HG03432 (cell line): ENCODE results near the gene CRCP.
"Not testable (repeated sequence)": the region's sequence is repeated elsewhere in the genome, so short reads cannot be mapped to it uniquely, and the experiment has no call there.

Experiments
- ATAC-seq: cut with Tn5 transposase; IDR thresholded peaks from one replicate; pipeline ENCODE4 v1.9.1; 2021; ENCODE audit warnings: mild to moderate bottlenecking, moderate library complexity; ENCODE audit not compliant: unreplicated experiment

The CRCP gene

GRCh38 chr7:66114743-66115649 is at the start of gene CRCP:
TSS of gene CRCP (plus strand) at chr7:66114847. CDS start at chr7:66114963, 116 bp downstream.
- peak; percentile 91 for ATAC-seq

GRCh38 chr7:66069732-66070131 is 44.9 kb upstream of the CRCP start:
- ATAC-seq: no peak

- no peak for ATAC-seq
Observed at GRCh38 chr7:66070222-66070621, 44.4 kb upstream of the CRCP start.

GRCh38 chr7:66072208-66072607 is 42.4 kb upstream of the CRCP start:
- ATAC-seq: not testable (repeated sequence)

GRCh38 chr7:66075590-66076461 is 38.8 kb upstream of the CRCP start, which contains the start of gene ASL:
TSS of gene ASL (plus strand) at chr7:66075819. CDS start at chr7:66076082, 263 bp downstream.
- ATAC-seq: peak; percentile 99

- no peak for ATAC-seq
Observed at GRCh38 chr7:66076462-66077329, 38.0 kb upstream of the CRCP start.

- no peak for ATAC-seq
Observed at GRCh38 chr7:66078067-66078466, 36.6 kb upstream of the CRCP start.

- ATAC-seq: no peak
Observed at GRCh38 chr7:66082083-66082482, 32.6 kb upstream of the CRCP start.

- ATAC-seq: no peak
Observed at GRCh38 chr7:66082886-66083415, 31.7 kb upstream of the CRCP start.

GRCh38 chr7:66083677-66084076 is 31.0 kb upstream of the CRCP start:
- no peak for ATAC-seq

- ATAC-seq: no peak
Observed at GRCh38 chr7:66088861-66089838, 25.5 kb upstream of the CRCP start.

- ATAC-seq: no peak
Observed at GRCh38 chr7:66092654-66093053, 22.0 kb upstream of the CRCP start.

GRCh38 chr7:66095010-66095409 is 19.6 kb upstream of the CRCP start:
- no peak for ATAC-seq

GRCh38 chr7:66099232-66099550 is 15.5 kb upstream of the CRCP start:
- ATAC-seq: no peak

- ATAC-seq: peak; percentile 78
Observed at GRCh38 chr7:66099551-66100407, 14.9 kb upstream of the CRCP start.

- no peak for ATAC-seq
Observed at GRCh38 chr7:66100408-66101050, 14.1 kb upstream of the CRCP start.

GRCh38 chr7:66102168-66102567 is 12.5 kb upstream of the CRCP start:
- not testable (repeated sequence) for ATAC-seq

GRCh38 chr7:66103994-66104393 is 10.7 kb upstream of the CRCP start:
- ATAC-seq: not testable (repeated sequence)
